Measurements from ENCODE around the gene NEK9.

Gene NEK9

GRCh38 chr14:75141967-75142366 is 15.1 kb upstream of the NEK9 start:
- H3K14ac ChIP-seq (ENCODE audit: low read length): no peak overlapping the region
- no peak overlapping the region for H3K23ac ChIP-seq (ENCODE audit: low read depth, low read length, poor library complexity)
- no peak overlapping the region for H2BK5ac ChIP-seq (ENCODE audit: low read length)
- no peak overlapping the region for H4K8ac ChIP-seq (ENCODE audit: low read depth, low read length)
- no peak overlapping the region for H3K4me2 ChIP-seq (ENCODE audit: insufficient read depth, low read length, poor library complexity, severe bottlenecking)
- no peak for DNase-seq (ENCODE audit: low spot score)
- no peak overlapping the region for H3K4me3 ChIP-seq (ENCODE audit: low read length in 2 of 2)
- no peak overlapping the region for H3K4ac ChIP-seq (ENCODE audit: low read length)
- no peaks in the 10 kb centered on the region for H3K9me3 ChIP-seq (replicated peaks in 1 of 2; ENCODE audit: control insufficient read depth in 2 of 2, insufficient read depth in 1 of 2, low read depth in 1 of 2, low read length in 2 of 2)
- H2BK15ac ChIP-seq (ENCODE audit: low read length): no peak overlapping the region
- H2AFZ ChIP-seq (ENCODE audit: low read length): no peak overlapping the region
- H3K9ac ChIP-seq (ENCODE audit: low read depth, low read length, poor library complexity): no peak overlapping the region
- H3K4me1 ChIP-seq (ENCODE audit: control insufficient read depth in 2 of 2, insufficient read depth in 1 of 2, low read depth in 1 of 2, low read length in 2 of 2): peaks cover 0 to 1% of the 10 kb centered on the region in 2 donors
- H3K18ac ChIP-seq (ENCODE audit: low read length): no peak overlapping the region
- H3K27ac ChIP-seq (replicated peaks; ENCODE audit: low read length): no peak overlapping the region
- no peaks in the 10 kb centered on the region for H3K27me3 ChIP-seq (ENCODE audit: control insufficient read depth in 3 of 3, insufficient read depth in 3 of 3, low read depth in 1 of 3, low read length in 3 of 3)
- H2BK120ac ChIP-seq (ENCODE audit: low read depth, low read length): no peak overlapping the region
- H4K91ac ChIP-seq (ENCODE audit: low read depth, low read length, poor library complexity): no peak overlapping the region
- no peak overlapping the region for H2BK12ac ChIP-seq (ENCODE audit: low read length)
- peaks cover 0 to 38% of the 10 kb centered on the region in 2 donors for H3K36me3 ChIP-seq (replicated peaks in 1 of 2; ENCODE audit: control insufficient read depth in 2 of 2, insufficient read depth in 2 of 2, low read length in 2 of 2)
- H2AK5ac ChIP-seq (ENCODE audit: low read depth, low read length): no peak overlapping the region
- no peaks in the 10 kb centered on the region for H3K79me1 ChIP-seq (ENCODE audit: low read depth, low read length)

GRCh38 chr14:75141062-75141461 is 14.2 kb upstream of the NEK9 start:
- Histone ChIP-seq H3K4ac (ENCODE audit: low read length) (no peak overlapping the region), H2AK5ac (ENCODE audit: low read depth, low read length) (no peak overlapping the region), H3K79me1 (ENCODE audit: low read depth, low read length) (no peaks in the 10 kb centered on the region), H3K36me3 (replicated peaks in 1 of 2; ENCODE audit: control insufficient read depth in 2 of 2, insufficient read depth in 2 of 2, low read length in 2 of 2) (peaks cover 0 to 33% of the 10 kb centered on the region in 2 donors), H3K18ac (ENCODE audit: low read length) (no peak overlapping the region), H4K8ac (ENCODE audit: low read depth, low read length) (no peak overlapping the region), H3K14ac (ENCODE audit: low read length) (no peak overlapping the region), H3K9ac (ENCODE audit: low read depth, low read length, poor library complexity) (no peak overlapping the region), H3K4me2 (ENCODE audit: insufficient read depth, low read length, poor library complexity, severe bottlenecking) (no peak overlapping the region), H2BK12ac (ENCODE audit: low read length) (no peak overlapping the region), H3K27ac (replicated peaks; ENCODE audit: low read length) (no peak overlapping the region), H2BK15ac (ENCODE audit: low read length) (no peak overlapping the region), H2BK5ac (ENCODE audit: low read length) (no peak overlapping the region), H2AFZ (ENCODE audit: low read length) (no peak overlapping the region), H3K23ac (ENCODE audit: low read depth, low read length, poor library complexity) (no peak overlapping the region), H3K4me1 (ENCODE audit: control insufficient read depth in 2 of 2, insufficient read depth in 1 of 2, low read depth in 1 of 2, low read length in 2 of 2) (no peaks in the 10 kb centered on the region), H3K27me3 (ENCODE audit: control insufficient read depth in 3 of 3, insufficient read depth in 3 of 3, low read depth in 1 of 3, low read length in 3 of 3) (no peaks in the 10 kb centered on the region), H3K4me3 (ENCODE audit: low read length in 2 of 2) (no peak overlapping the region), H2BK120ac (ENCODE audit: low read depth, low read length) (no peak overlapping the region), H4K91ac (ENCODE audit: low read depth, low read length, poor library complexity) (no peak overlapping the region), H3K9me3 (replicated peaks in 1 of 2; ENCODE audit: control insufficient read depth in 2 of 2, insufficient read depth in 1 of 2, low read depth in 1 of 2, low read length in 2 of 2) (no peaks in the 10 kb centered on the region)
- DNase-seq (ENCODE audit: low spot score): no peak
- no CpG with 5 or more reads among the region's 2 CpGs for WGBS, 2 donors (ENCODE audit: extremely low coverage in 2 of 2, insufficient read length in 2 of 2, insufficient replicate concordance in 1 of 2)

GRCh38 chr14:75140620-75141019 is 13.8 kb upstream of the NEK9 start:
- no peak overlapping the region for H3K4me2 ChIP-seq (ENCODE audit: insufficient read depth, low read length, poor library complexity, severe bottlenecking)
- no peak overlapping the region for H3K18ac ChIP-seq (ENCODE audit: low read length)
- H2AFZ ChIP-seq (ENCODE audit: low read length): no peak overlapping the region
- H3K4me1 ChIP-seq (ENCODE audit: control insufficient read depth in 2 of 2, insufficient read depth in 1 of 2, low read depth in 1 of 2, low read length in 2 of 2): no peaks in the 10 kb centered on the region
- H3K27ac ChIP-seq (replicated peaks; ENCODE audit: low read length): no peak overlapping the region
- H2BK120ac ChIP-seq (ENCODE audit: low read depth, low read length): no peak overlapping the region
- no peak for DNase-seq (ENCODE audit: low spot score)
- peaks cover under 1 to 31% of the 10 kb centered on the region in 2 donors for H3K36me3 ChIP-seq (replicated peaks in 1 of 2; ENCODE audit: control insufficient read depth in 2 of 2, insufficient read depth in 2 of 2, low read length in 2 of 2)
- H3K9ac ChIP-seq (ENCODE audit: low read depth, low read length, poor library complexity): no peak overlapping the region
- no peaks in the 10 kb centered on the region for H3K79me1 ChIP-seq (ENCODE audit: low read depth, low read length)
- H2AK5ac ChIP-seq (ENCODE audit: low read depth, low read length): no peak overlapping the region
- H2BK5ac ChIP-seq (ENCODE audit: low read length): no peak overlapping the region
- no peaks in the 10 kb centered on the region for H3K9me3 ChIP-seq (replicated peaks in 1 of 2; ENCODE audit: control insufficient read depth in 2 of 2, insufficient read depth in 1 of 2, low read depth in 1 of 2, low read length in 2 of 2)
- H3K4ac ChIP-seq (ENCODE audit: low read length): no peak overlapping the region
- H2BK15ac ChIP-seq (ENCODE audit: low read length): no peak overlapping the region
- H3K14ac ChIP-seq (ENCODE audit: low read length): no peak overlapping the region
- H4K91ac ChIP-seq (ENCODE audit: low read depth, low read length, poor library complexity): no peak overlapping the region
- no CpG with 5 or more reads among the region's 2 CpGs for WGBS, 2 donors (ENCODE audit: extremely low coverage in 2 of 2, insufficient read length in 2 of 2, insufficient replicate concordance in 1 of 2)
- no peak overlapping the region for H3K4me3 ChIP-seq (ENCODE audit: low read length in 2 of 2)
- H2BK12ac ChIP-seq (ENCODE audit: low read length): no peak overlapping the region
- no peak overlapping the region for H3K23ac ChIP-seq (ENCODE audit: low read depth, low read length, poor library complexity)
- no peaks in the 10 kb centered on the region for H3K27me3 ChIP-seq (ENCODE audit: control insufficient read depth in 3 of 3, insufficient read depth in 3 of 3, low read depth in 1 of 3, low read length in 3 of 3)
- H4K8ac ChIP-seq (ENCODE audit: low read depth, low read length): no peak overlapping the region

GRCh38 chr14:75139185-75139584 is 12.3 kb upstream of the NEK9 start:
- Histone ChIP-seq H3K27me3 (ENCODE audit: control insufficient read depth in 3 of 3, insufficient read depth in 3 of 3, low read depth in 1 of 3, low read length in 3 of 3) (no peaks in the 10 kb centered on the region), H2AFZ (ENCODE audit: low read length) (no peak overlapping the region), H2BK12ac (ENCODE audit: low read length) (no peak overlapping the region), H2BK120ac (ENCODE audit: low read depth, low read length) (no peak overlapping the region), H3K79me1 (ENCODE audit: low read depth, low read length) (no peaks in the 10 kb centered on the region), H3K4me1 (ENCODE audit: control insufficient read depth in 2 of 2, insufficient read depth in 1 of 2, low read depth in 1 of 2, low read length in 2 of 2) (no peaks in the 10 kb centered on the region), H3K4me2 (ENCODE audit: insufficient read depth, low read length, poor library complexity, severe bottlenecking) (no peak overlapping the region), H4K8ac (ENCODE audit: low read depth, low read length) (no peak overlapping the region), H3K18ac (ENCODE audit: low read length) (no peak overlapping the region), H3K9me3 (replicated peaks in 1 of 2; ENCODE audit: control insufficient read depth in 2 of 2, insufficient read depth in 1 of 2, low read depth in 1 of 2, low read length in 2 of 2) (peaks cover under 1 to 2% of the 10 kb centered on the region in 2 donors), H3K14ac (ENCODE audit: low read length) (no peak overlapping the region), H3K36me3 (replicated peaks in 1 of 2; ENCODE audit: control insufficient read depth in 2 of 2, insufficient read depth in 2 of 2, low read length in 2 of 2) (peaks cover 11 to 33% of the 10 kb centered on the region in 2 donors), H3K4me3 (ENCODE audit: low read length in 2 of 2) (no peak overlapping the region), H2BK5ac (ENCODE audit: low read length) (no peak overlapping the region), H2AK5ac (ENCODE audit: low read depth, low read length) (no peak overlapping the region), H3K4ac (ENCODE audit: low read length) (no peak overlapping the region), H3K23ac (ENCODE audit: low read depth, low read length, poor library complexity) (no peak overlapping the region), H3K27ac (replicated peaks; ENCODE audit: low read length) (no peak overlapping the region), H3K9ac (ENCODE audit: low read depth, low read length, poor library complexity) (no peak overlapping the region), H2BK15ac (ENCODE audit: low read length) (no peak overlapping the region), H4K91ac (ENCODE audit: low read depth, low read length, poor library complexity) (no peak overlapping the region)
- no CpG with 5 or more reads among the region's 2 CpGs for WGBS, 2 donors (ENCODE audit: extremely low coverage in 2 of 2, insufficient read length in 2 of 2, insufficient replicate concordance in 1 of 2)
- DNase-seq (ENCODE audit: low spot score): no peak

Measured in neuronal stem cell (in vitro differentiated cells).